Fibroblast of lung (primary cell): ENCODE results near the gene WDFY1.

Source experiments
- EZH2 ChIP-seq: IDR thresholded peaks from 2 replicates; pipeline ENCODE4 v1.5.1; 2012; ENCODE audit warnings: low read length, control low read depth, mild to moderate bottlenecking; ENCODE audit errors: missing control alignments
- TF ChIP-seq, protein P1 (sequence below), 2 donors: IDR thresholded peaks in 1 of 2; conservative IDR thresholded peaks in 1 of 2; 1 replicate in 1 of 2; 2 replicates in 1 of 2; pipeline ENCODE4 v1.5.1; 2011 to 2012; ENCODE audit warnings: low read length in 2 of 2, control low read depth in 1 of 2, inconsistent platforms in 1 of 2, low read depth in 1 of 2, mild to moderate bottlenecking in 1 of 2

DNA sequence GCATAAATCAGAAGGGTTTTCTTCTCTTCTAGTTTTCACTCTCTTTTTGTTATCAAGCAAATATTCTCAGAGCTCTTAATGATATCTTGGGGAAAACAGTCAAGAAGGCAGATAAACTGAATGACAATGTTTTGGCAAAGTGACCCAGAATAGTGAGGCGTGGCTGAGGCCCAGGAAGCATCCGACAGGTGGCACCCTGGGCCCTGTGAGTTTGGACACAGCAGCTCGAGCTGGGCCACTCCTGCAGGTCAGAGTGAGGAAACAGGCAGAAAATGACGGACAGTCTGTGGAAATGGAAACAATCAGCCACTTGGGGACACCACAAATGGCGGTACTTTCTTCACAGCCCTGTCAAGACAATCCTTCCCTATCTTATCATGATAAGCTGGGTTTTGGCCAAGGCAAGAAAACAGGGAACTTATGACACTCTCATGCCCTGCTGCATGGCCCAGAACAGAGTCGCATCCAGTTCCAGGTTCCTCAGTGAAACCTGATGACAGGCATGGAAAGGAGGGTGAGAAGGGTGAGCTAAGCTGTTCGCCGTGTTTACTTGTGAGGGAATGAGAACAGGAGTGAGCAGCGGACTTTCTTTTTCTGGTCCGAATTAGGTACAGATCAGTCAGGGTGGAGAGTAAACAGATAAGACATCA, 44.2 kb upstream of the WDFY1 start:
- TF ChIP-seq, protein P1, sequence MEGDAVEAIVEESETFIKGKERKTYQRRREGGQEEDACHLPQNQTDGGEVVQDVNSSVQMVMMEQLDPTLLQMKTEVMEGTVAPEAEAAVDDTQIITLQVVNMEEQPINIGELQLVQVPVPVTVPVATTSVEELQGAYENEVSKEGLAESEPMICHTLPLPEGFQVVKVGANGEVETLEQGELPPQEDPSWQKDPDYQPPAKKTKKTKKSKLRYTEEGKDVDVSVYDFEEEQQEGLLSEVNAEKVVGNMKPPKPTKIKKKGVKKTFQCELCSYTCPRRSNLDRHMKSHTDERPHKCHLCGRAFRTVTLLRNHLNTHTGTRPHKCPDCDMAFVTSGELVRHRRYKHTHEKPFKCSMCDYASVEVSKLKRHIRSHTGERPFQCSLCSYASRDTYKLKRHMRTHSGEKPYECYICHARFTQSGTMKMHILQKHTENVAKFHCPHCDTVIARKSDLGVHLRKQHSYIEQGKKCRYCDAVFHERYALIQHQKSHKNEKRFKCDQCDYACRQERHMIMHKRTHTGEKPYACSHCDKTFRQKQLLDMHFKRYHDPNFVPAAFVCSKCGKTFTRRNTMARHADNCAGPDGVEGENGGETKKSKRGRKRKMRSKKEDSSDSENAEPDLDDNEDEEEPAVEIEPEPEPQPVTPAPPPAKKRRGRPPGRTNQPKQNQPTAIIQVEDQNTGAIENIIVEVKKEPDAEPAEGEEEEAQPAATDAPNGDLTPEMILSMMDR (conservative IDR thresholded peaks at IDR 0.05 in 1 of 2, IDR thresholded peaks at IDR 0.05 in 1 of 2; ENCODE audit: low read depth in 1 of 2, low read length in 2 of 2) = no peak
- no peak for TF ChIP-seq EZH2
